ENCODE measurements around the gene PPRC1.
A peak's percentile ranks its signal among the peaks of the same experiment; 100 is the strongest.

The PPRC1 gene

DNA sequence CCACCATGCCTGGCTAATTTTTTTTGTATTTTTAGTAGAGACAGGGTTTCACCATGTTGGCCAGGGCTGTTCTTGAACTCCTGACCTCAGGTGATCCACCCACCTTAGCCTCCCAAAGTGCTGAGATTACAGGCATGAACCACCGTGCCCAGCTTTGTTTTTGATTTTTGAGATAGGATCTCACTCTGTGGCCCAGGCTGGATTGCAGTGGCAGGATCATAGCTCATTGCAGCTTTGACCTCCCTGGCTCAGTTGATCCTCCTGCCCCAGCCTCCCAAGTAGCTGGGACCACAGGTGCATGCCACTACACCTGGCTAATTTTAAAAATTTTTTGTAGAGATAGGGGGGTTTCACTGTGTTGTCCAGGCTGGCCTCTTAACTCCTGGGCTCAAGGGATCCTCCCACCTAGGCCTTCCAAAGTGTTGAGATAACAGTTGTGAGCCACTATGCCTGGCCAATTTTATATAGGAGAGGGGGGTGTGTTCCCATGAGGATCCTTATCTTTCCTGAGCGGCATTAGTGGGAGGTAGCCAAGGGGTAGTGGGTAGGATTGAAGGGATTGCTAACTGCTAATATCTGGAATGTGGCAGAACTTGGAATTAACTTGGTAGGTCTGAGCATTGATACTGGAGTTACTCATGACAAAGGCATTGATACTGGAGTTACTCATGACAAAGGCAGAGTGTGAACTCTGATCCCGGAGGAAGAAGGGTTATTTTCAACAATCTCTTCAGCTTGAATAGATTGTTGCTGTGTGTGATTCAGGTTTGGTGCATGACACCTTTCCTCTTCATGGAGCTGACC, 18.3 kb downstream of the PPRC1 start:
- peaks cover 35% of the 10 kb centered on the region for H3F3A ChIP-seq (ENCODE audit: insufficient read depth)
- peaks cover 40% of the 10 kb centered on the region for H3K79me2 ChIP-seq (ENCODE audit: insufficient read depth, low read length)
- no peaks in the 10 kb centered on the region for H3K9me3 ChIP-seq (ENCODE audit: insufficient read depth, low read length)
- H3K27me3 ChIP-seq (ENCODE audit: low read length) = no peaks in the 10 kb centered on the region
- H3K4me2 ChIP-seq (ENCODE audit: low read depth, low read length, poor library complexity, severe bottlenecking) = peak overlapping the region; percentile 55
- H3K9ac ChIP-seq (ENCODE audit: low read length) = peak overlapping the region; percentile 51
- no peak overlapping the region for H3K4me3 ChIP-seq (ENCODE audit: insufficient read depth, low read length, poor library complexity, severe bottlenecking)
- H3K9me2 ChIP-seq (replicated peaks; ENCODE audit: insufficient read depth, low read length) = no peaks in the 10 kb centered on the region
- peaks cover 10% of the 10 kb centered on the region for H3K36me3 ChIP-seq (ENCODE audit: low read length)
- peak overlapping the region; percentile 83 for H3K27ac ChIP-seq (ENCODE audit: low read depth, low read length)
- H4K20me1 ChIP-seq (ENCODE audit: low read depth, low read length) = 0 out of 2 replicates have a peak, but pooled peaks cover 4% of the 10 kb centered on the region
- TF ChIP-seq, protein P1, sequence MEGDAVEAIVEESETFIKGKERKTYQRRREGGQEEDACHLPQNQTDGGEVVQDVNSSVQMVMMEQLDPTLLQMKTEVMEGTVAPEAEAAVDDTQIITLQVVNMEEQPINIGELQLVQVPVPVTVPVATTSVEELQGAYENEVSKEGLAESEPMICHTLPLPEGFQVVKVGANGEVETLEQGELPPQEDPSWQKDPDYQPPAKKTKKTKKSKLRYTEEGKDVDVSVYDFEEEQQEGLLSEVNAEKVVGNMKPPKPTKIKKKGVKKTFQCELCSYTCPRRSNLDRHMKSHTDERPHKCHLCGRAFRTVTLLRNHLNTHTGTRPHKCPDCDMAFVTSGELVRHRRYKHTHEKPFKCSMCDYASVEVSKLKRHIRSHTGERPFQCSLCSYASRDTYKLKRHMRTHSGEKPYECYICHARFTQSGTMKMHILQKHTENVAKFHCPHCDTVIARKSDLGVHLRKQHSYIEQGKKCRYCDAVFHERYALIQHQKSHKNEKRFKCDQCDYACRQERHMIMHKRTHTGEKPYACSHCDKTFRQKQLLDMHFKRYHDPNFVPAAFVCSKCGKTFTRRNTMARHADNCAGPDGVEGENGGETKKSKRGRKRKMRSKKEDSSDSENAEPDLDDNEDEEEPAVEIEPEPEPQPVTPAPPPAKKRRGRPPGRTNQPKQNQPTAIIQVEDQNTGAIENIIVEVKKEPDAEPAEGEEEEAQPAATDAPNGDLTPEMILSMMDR (IDR thresholded peaks at IDR 0.05; ENCODE audit: insufficient read depth, low read length, poor library complexity, severe bottlenecking) = no peak
- no peak for TF ChIP-seq EZH2phosphoT487 (conservative IDR thresholded peaks at IDR 0.05; ENCODE audit: low read length)
- H2AFZ ChIP-seq (ENCODE audit: low read depth, low read length, severe bottlenecking) = no peak overlapping the region

DNA sequence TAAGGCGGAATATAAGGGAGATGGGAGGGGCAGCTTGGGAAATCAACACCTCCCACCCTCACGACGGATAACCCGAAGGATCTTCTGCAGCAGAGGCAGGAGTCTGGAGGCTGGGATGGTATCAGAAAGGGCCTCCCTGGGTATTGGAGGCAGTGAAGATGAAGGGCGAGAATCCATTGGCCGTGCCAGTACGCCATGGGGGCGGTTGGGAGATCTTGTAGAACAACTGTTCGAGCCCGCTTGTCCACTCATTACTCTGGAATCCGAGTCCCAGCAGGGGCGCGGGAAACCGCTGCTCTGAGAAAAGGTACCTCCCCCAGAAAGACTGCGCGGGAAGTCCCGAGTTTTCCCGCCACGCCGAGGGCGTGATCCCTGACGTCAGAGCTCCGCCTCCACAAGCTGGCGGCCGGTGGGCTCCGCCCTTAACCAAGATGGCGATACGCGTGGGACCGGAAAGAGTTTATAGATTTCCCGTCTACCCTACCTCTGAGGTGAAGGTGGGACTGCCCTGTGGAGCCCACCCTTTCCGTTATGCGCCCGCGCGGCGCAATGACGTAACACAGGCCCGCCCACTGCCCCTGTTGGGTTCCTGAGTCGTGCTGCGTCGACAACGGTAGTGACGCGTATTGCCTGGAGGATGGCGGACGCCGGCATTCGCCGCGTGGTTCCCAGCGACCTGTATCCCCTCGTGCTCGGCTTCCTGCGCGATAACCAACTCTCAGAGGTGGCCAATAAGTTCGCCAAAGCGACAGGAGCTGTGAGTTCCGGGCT, 19.1 kb downstream of the PPRC1 start, which contains the start of gene NOLC1:
NOLC1 (plus strand) TSS at position 616 of the 771 bp plus-strand sequence; CDS start at position 638, 22 bp downstream.
- Histone ChIP-seq H3K9me3 (ENCODE audit: insufficient read depth, low read length) (no peaks in the 10 kb centered on the region), H3K36me3 (ENCODE audit: low read length) (peaks cover 15% of the 10 kb centered on the region), H3K9me2 (replicated peaks; ENCODE audit: insufficient read depth, low read length) (no peaks in the 10 kb centered on the region), H3K79me2 (ENCODE audit: insufficient read depth, low read length) (peaks cover 48% of the 10 kb centered on the region), H4K20me1 (ENCODE audit: low read depth, low read length) (peaks cover 9% of the 10 kb centered on the region), H2AFZ (ENCODE audit: low read depth, low read length, severe bottlenecking) (peak within 1 kb of the TSS; percentile 49), H3K27ac (ENCODE audit: low read depth, low read length) (peak within 1 kb of the TSS; percentile 83), H3F3A (ENCODE audit: insufficient read depth) (peaks cover 35% of the 10 kb centered on the region), H3K27me3 (ENCODE audit: low read length) (no peaks in the 10 kb centered on the region), H3K9ac (ENCODE audit: low read length) (peak within 1 kb of the TSS; percentile 90), H3K4me3 (ENCODE audit: insufficient read depth, low read length, poor library complexity, severe bottlenecking) (peak within 1 kb of the TSS; percentile 95), H3K4me2 (ENCODE audit: low read depth, low read length, poor library complexity, severe bottlenecking) (peak within 1 kb of the TSS; percentile 90)
- TF ChIP-seq, protein P1 (IDR thresholded peaks at IDR 0.05; ENCODE audit: insufficient read depth, low read length, poor library complexity, severe bottlenecking) = no peak
- TF ChIP-seq EZH2phosphoT487 (conservative IDR thresholded peaks at IDR 0.05; ENCODE audit: low read length) = no peak

GRCh38 chr10:102152545-102152890, 19.7 kb downstream of the PPRC1 start:
- H3K9me2 ChIP-seq (replicated peaks; ENCODE audit: insufficient read depth, low read length) = no peaks in the 10 kb centered on the region
- H3K9ac ChIP-seq (ENCODE audit: low read length) = peak overlapping the region; percentile 90
- H3K27me3 ChIP-seq (ENCODE audit: low read length) = no peaks in the 10 kb centered on the region
- H3K27ac ChIP-seq (ENCODE audit: low read depth, low read length) = peak overlapping the region; percentile 55
- H3K79me2 ChIP-seq (ENCODE audit: insufficient read depth, low read length) = peaks cover 53% of the 10 kb centered on the region
- peaks cover 32% of the 10 kb centered on the region for H3F3A ChIP-seq (ENCODE audit: insufficient read depth)
- H3K9me3 ChIP-seq (ENCODE audit: insufficient read depth, low read length) = no peaks in the 10 kb centered on the region
- H4K20me1 ChIP-seq (ENCODE audit: low read depth, low read length) = peaks cover 14% of the 10 kb centered on the region
- H3K4me2 ChIP-seq (ENCODE audit: low read depth, low read length, poor library complexity, severe bottlenecking) = peak overlapping the region; percentile 90
- peak overlapping the region; percentile 49 for H2AFZ ChIP-seq (ENCODE audit: low read depth, low read length, severe bottlenecking)
- TF ChIP-seq EZH2phosphoT487 (conservative IDR thresholded peaks at IDR 0.05; ENCODE audit: low read length) = no peak
- TF ChIP-seq, protein P1 (IDR thresholded peaks at IDR 0.05; ENCODE audit: insufficient read depth, low read length, poor library complexity, severe bottlenecking) = no peak
- H3K36me3 ChIP-seq (ENCODE audit: low read length) = peaks cover 21% of the 10 kb centered on the region
- H3K4me3 ChIP-seq (ENCODE audit: insufficient read depth, low read length, poor library complexity, severe bottlenecking) = peak overlapping the region; percentile 95
